Measurements from ENCODE around the gene DNAJB2. TPM values are rescaled to one million over a fixed set of nuclear protein-coding genes. Genes with fewer than 3 reads are reported as not detected.
A peak's percentile ranks its signal among the peaks of the same experiment; 100 is the strongest.

The DNAJB2 gene
- total RNA-seq, 1 experiment from 2014 or later, result 36.2 TPM

GRCh38 chr2:219297766-219298456 is 18.7 kb downstream of the DNAJB2 start:
- ATAC-seq (no peak), DNase-seq (ENCODE audit: low read depth, low spot score) (no peak)
- TF ChIP-seq RAD21 (IDR thresholded peaks at IDR 0.05; ENCODE audit: low read depth), result no peak
- no peak for TF ChIP-seq CEBPB (IDR thresholded peaks at IDR 0.05; ENCODE audit: low read depth)
- TF ChIP-seq CBX3 (IDR thresholded peaks at IDR 0.05; ENCODE audit: low read depth), result no peak
- TF ChIP-seq, protein P1, sequence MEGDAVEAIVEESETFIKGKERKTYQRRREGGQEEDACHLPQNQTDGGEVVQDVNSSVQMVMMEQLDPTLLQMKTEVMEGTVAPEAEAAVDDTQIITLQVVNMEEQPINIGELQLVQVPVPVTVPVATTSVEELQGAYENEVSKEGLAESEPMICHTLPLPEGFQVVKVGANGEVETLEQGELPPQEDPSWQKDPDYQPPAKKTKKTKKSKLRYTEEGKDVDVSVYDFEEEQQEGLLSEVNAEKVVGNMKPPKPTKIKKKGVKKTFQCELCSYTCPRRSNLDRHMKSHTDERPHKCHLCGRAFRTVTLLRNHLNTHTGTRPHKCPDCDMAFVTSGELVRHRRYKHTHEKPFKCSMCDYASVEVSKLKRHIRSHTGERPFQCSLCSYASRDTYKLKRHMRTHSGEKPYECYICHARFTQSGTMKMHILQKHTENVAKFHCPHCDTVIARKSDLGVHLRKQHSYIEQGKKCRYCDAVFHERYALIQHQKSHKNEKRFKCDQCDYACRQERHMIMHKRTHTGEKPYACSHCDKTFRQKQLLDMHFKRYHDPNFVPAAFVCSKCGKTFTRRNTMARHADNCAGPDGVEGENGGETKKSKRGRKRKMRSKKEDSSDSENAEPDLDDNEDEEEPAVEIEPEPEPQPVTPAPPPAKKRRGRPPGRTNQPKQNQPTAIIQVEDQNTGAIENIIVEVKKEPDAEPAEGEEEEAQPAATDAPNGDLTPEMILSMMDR (IDR thresholded peaks at IDR 0.05 in 2 of 3, conservative IDR thresholded peaks at IDR 0.05 in 1 of 3; ENCODE audit: borderline replicate concordance in 1 of 3, insufficient read depth in 1 of 3, low read depth in 2 of 3, low read length in 2 of 3), result peak in 1 of 3 experiments; percentile 30; a peak in 2 of 6 replicates
- Histone ChIP-seq H3K4me2 (ENCODE audit: low read length) (no peak overlapping the region), H3K4me1 (ENCODE audit: control insufficient read depth in 1 of 2, insufficient read depth in 2 of 2, low read length in 2 of 2) (peaks cover 3 to 17% of the 10 kb centered on the region in 2 experiments; a peak in 3 of 4 replicates), H3K36me3 (ENCODE audit: control insufficient read depth in 1 of 2, insufficient read depth in 2 of 2, low read length in 2 of 2) (no peaks in the 10 kb centered on the region), H3K4me3 (replicated peaks in 1 of 2; ENCODE audit: low read depth in 1 of 2, low read length in 2 of 2) (no peak overlapping the region), H3K9me2 (ENCODE audit: insufficient read depth) (no peaks in the 10 kb centered on the region), H2AFZ (ENCODE audit: low read depth, low read length, poor library complexity, severe bottlenecking) (no peak overlapping the region), H3K27me3 (ENCODE audit: insufficient read depth, low read length) (peaks cover 26% of the 10 kb centered on the region; the same call in 1 of the 2 replicates), H3K79me2 (ENCODE audit: insufficient read depth, low read length) (no peaks in the 10 kb centered on the region), H4K20me1 (ENCODE audit: insufficient read depth) (no peaks in the 10 kb centered on the region), H3K9ac (ENCODE audit: low read length) (no peak overlapping the region), H3K9me3 (ENCODE audit: control insufficient read depth in 1 of 2, insufficient read depth in 1 of 2, low read depth in 1 of 2, low read length in 2 of 2) (no peaks in the 10 kb centered on the region), H3K27ac (ENCODE audit: low read depth, low read length) (no peak overlapping the region)
- ChIA-PET CTCF (interaction anchor here (1.1 to 1.8 kb wide), 3 partner anchors 10 to 87 kb away, joined by 3 read pairs; partner anchors contain the start of gene DNAJB2), POLR2A (no interaction called here), RAD21 (ENCODE audit: low non-redundant PET in 1 of 2, low total read pairs in 2 of 2, uncharacterized antibody in 2 of 2, unreplicated experiment in 2 of 2) (no interaction called here)
- no TSS peak for BruUV-seq (replicated peaks)
- intact Hi-C loops (cut with micrococcal nuclease), result loop anchor here (1.0 to 5.0 kb wide), 3 partner anchors 71 to 241 kb away; partner anchors contain the start of genes ANKZF1, ATG9A and NHEJ1

GRCh38 chr2:219298759-219299371 is 19.7 kb downstream of the DNAJB2 start:
- Histone ChIP-seq H3K4me2 (ENCODE audit: low read length) (peak overlapping the region; percentile 61), H3K36me3 (ENCODE audit: control insufficient read depth in 1 of 2, insufficient read depth in 2 of 2, low read length in 2 of 2) (no peaks in the 10 kb centered on the region), H3K9me3 (ENCODE audit: control insufficient read depth in 1 of 2, insufficient read depth in 1 of 2, low read depth in 1 of 2, low read length in 2 of 2) (no peaks in the 10 kb centered on the region), H3K9me2 (ENCODE audit: insufficient read depth) (no peaks in the 10 kb centered on the region), H3K27me3 (ENCODE audit: insufficient read depth, low read length) (peaks cover 36% of the 10 kb centered on the region), H3K27ac (ENCODE audit: low read depth, low read length) (peak overlapping the region; percentile 2; the same call in 1 of the 2 replicates), H3K4me3 (replicated peaks in 1 of 2; ENCODE audit: low read depth in 1 of 2, low read length in 2 of 2) (peak overlapping the region in 1 of 2 experiments; percentile 20; a peak in 1 of 4 replicates), H3K79me2 (ENCODE audit: insufficient read depth, low read length) (no peaks in the 10 kb centered on the region), H3K4me1 (ENCODE audit: control insufficient read depth in 1 of 2, insufficient read depth in 2 of 2, low read length in 2 of 2) (peaks cover 3 to 17% of the 10 kb centered on the region in 2 experiments; a peak in 3 of 4 replicates), H2AFZ (ENCODE audit: low read depth, low read length, poor library complexity, severe bottlenecking) (no peak overlapping the region), H3K9ac (ENCODE audit: low read length) (no peak overlapping the region), H4K20me1 (ENCODE audit: insufficient read depth) (no peaks in the 10 kb centered on the region)
- intact Hi-C loops (cut with micrococcal nuclease), result loop anchor here (1.0 to 5.0 kb wide), 3 partner anchors 72 to 242 kb away; partner anchors contain the start of genes ANKZF1, ATG9A and NHEJ1
- POLR2A ChIA-PET, result no interaction called here
- RAD21 ChIA-PET (ENCODE audit: low non-redundant PET in 1 of 2, low total read pairs in 2 of 2, uncharacterized antibody in 2 of 2, unreplicated experiment in 2 of 2), result no interaction called here
- BruUV-seq (replicated peaks), result no TSS peak
- ATAC-seq, result peak; percentile 73
- CTCF ChIA-PET, result interaction anchor here (0.9 to 1.8 kb wide), 6 partner anchors 9 to 231 kb away, joined by 3 read pairs; partner anchors contain the start of genes DNAJB2 and DNPEP
- peak; percentile 60 for DNase-seq (ENCODE audit: low read depth, low spot score)
- peak; percentile 30; the same call in 1 of the 2 replicates for TF ChIP-seq POLR2AphosphoS5 (IDR thresholded peaks at IDR 0.05; ENCODE audit: low read depth, low read length)
- no peak for TF ChIP-seq SIN3A (IDR thresholded peaks at IDR 0.05; ENCODE audit: low read depth)
- TF ChIP-seq CBX3 (IDR thresholded peaks at IDR 0.05; ENCODE audit: low read depth), result no peak
- TF ChIP-seq CEBPB (IDR thresholded peaks at IDR 0.05; ENCODE audit: low read depth), result no peak
- TF ChIP-seq REST (IDR thresholded peaks at IDR 0.05; ENCODE audit: low read depth), result no peak
- TF ChIP-seq RAD21 (IDR thresholded peaks at IDR 0.05; ENCODE audit: low read depth), result peak; percentile 91
- TF ChIP-seq, protein P2, sequence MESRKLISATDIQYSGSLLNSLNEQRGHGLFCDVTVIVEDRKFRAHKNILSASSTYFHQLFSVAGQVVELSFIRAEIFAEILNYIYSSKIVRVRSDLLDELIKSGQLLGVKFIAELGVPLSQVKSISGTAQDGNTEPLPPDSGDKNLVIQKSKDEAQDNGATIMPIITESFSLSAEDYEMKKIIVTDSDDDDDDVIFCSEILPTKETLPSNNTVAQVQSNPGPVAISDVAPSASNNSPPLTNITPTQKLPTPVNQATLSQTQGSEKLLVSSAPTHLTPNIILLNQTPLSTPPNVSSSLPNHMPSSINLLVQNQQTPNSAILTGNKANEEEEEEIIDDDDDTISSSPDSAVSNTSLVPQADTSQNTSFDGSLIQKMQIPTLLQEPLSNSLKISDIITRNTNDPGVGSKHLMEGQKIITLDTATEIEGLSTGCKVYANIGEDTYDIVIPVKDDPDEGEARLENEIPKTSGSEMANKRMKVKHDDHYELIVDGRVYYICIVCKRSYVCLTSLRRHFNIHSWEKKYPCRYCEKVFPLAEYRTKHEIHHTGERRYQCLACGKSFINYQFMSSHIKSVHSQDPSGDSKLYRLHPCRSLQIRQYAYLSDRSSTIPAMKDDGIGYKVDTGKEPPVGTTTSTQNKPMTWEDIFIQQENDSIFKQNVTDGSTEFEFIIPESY (IDR thresholded peaks at IDR 0.05; ENCODE audit: extremely low read depth, insufficient replicate concordance, low read length), result no peak
